DMS 273 (cell line): ENCODE measurements around the gene SFXN3.
"Not testable (repeated sequence)": the region's sequence is repeated elsewhere in the genome, so short reads cannot be mapped to it uniquely, and the experiment has no call there.

Experiments
- DNase-seq: peaks from one replicate; lab custom pipeline; 2025; ENCODE audit not compliant: unreplicated experiment; lab: John Stamatoyannopoulos, UW

Gene SFXN3

GRCh38 chr10:101015582-101015973, 15.5 kb upstream of the SFXN3 start:
- DNase-seq = no peak

GRCh38 chr10:101016814-101017213, 14.2 kb upstream of the SFXN3 start:
- no peak for DNase-seq

- peak; percentile 27 for DNase-seq
Observed at GRCh38 chr10:101018118-101018599, 12.9 kb upstream of the SFXN3 start.

GRCh38 chr10:101018600-101019439, 12.2 kb upstream of the SFXN3 start:
- DNase-seq = peak; percentile 93

GRCh38 chr10:101019440-101019703, 11.7 kb upstream of the SFXN3 start:
- DNase-seq = no peak

- no peak for DNase-seq
Observed at GRCh38 chr10:101020427-101021075, 10.5 kb upstream of the SFXN3 start.

GRCh38 chr10:101021239-101021638, 9.8 kb upstream of the SFXN3 start:
- DNase-seq = no peak

GRCh38 chr10:101021692-101022251, 9.3 kb upstream of the SFXN3 start:
- DNase-seq = no peak

- DNase-seq = no peak
Observed at GRCh38 chr10:101022967-101023705, 7.9 kb upstream of the SFXN3 start.

- no peak for DNase-seq
Observed at GRCh38 chr10:101027106-101027720, 3.8 kb upstream of the SFXN3 start.

- peak; percentile 47 for DNase-seq
Observed at GRCh38 chr10:101028446-101029337, 2.3 kb upstream of the SFXN3 start.

GRCh38 chr10:101029520-101030295, 1.3 kb upstream of the SFXN3 start:
- no peak for DNase-seq

- DNase-seq = no peak
Observed at GRCh38 chr10:101030496-101031127, 422 bp upstream of the SFXN3 start.

GRCh38 chr10:101031796-101032636, 982 bp downstream of the SFXN3 start:
- peak; percentile 67 for DNase-seq

GRCh38 chr10:101032637-101033224, 1.7 kb downstream of the SFXN3 start:
- peak; percentile 89 for DNase-seq

GRCh38 chr10:101033276-101033675, 2.2 kb downstream of the SFXN3 start:
- no peak for DNase-seq

GRCh38 chr10:101034404-101034803, 3.4 kb downstream of the SFXN3 start:
- DNase-seq = not testable (repeated sequence)

- DNase-seq = no peak
Observed at GRCh38 chr10:101035314-101035713, 4.3 kb downstream of the SFXN3 start.
